ENCODE data around the gene SLC3A2.

The SLC3A2 gene

GRCh38 chr11:62874851-62875250 lies 5.8 kb upstream of the SLC3A2 start:
- Histone ChIP-seq H3K27me3 (ENCODE audit: control insufficient read depth, insufficient read depth, low read length) (no peaks in the 10 kb centered on the region), H3K4me3 (ENCODE audit: low read depth, low read length) (no peak overlapping the region), H3K36me3 (ENCODE audit: control insufficient read depth, insufficient read depth, low read length) (peaks cover 40% of the 10 kb centered on the region), H3K4me1 (ENCODE audit: control insufficient read depth, insufficient read depth, low read length) (peaks cover 7% of the 10 kb centered on the region), H3K9me3 (ENCODE audit: control insufficient read depth, insufficient read depth, low read length) (no peaks in the 10 kb centered on the region), H3K9ac (ENCODE audit: low read depth, low read length) (no peak overlapping the region)

GRCh38 chr11:62875698-62876478 lies 4.8 kb upstream of the SLC3A2 start:
- Histone ChIP-seq H3K36me3 (ENCODE audit: control insufficient read depth, insufficient read depth, low read length) (peaks cover 42% of the 10 kb centered on the region), H3K9ac (ENCODE audit: low read depth, low read length) (no peak overlapping the region), H3K27me3 (ENCODE audit: control insufficient read depth, insufficient read depth, low read length) (no peaks in the 10 kb centered on the region), H3K9me3 (ENCODE audit: control insufficient read depth, insufficient read depth, low read length) (no peaks in the 10 kb centered on the region), H3K4me1 (ENCODE audit: control insufficient read depth, insufficient read depth, low read length) (peaks cover 8% of the 10 kb centered on the region), H3K4me3 (ENCODE audit: low read depth, low read length) (no peak overlapping the region)

- Histone ChIP-seq H3K9ac (ENCODE audit: low read depth, low read length) (no peak overlapping the region), H3K4me1 (ENCODE audit: control insufficient read depth, insufficient read depth, low read length) (peaks cover 8% of the 10 kb centered on the region), H3K9me3 (ENCODE audit: control insufficient read depth, insufficient read depth, low read length) (no peaks in the 10 kb centered on the region), H3K4me3 (ENCODE audit: low read depth, low read length) (no peak overlapping the region), H3K27me3 (ENCODE audit: control insufficient read depth, insufficient read depth, low read length) (no peaks in the 10 kb centered on the region), H3K36me3 (ENCODE audit: control insufficient read depth, insufficient read depth, low read length) (peaks cover 45% of the 10 kb centered on the region)
Measured at GRCh38 chr11:62876712-62877111, 4.0 kb upstream of the SLC3A2 start.

GRCh38 chr11:62879235-62879978 lies 1.3 kb upstream of the SLC3A2 start:
- peak overlapping the region; percentile 98 for H3K4me3 ChIP-seq (ENCODE audit: low read depth, low read length)
- peaks cover 19% of the 10 kb centered on the region for H3K4me1 ChIP-seq (ENCODE audit: control insufficient read depth, insufficient read depth, low read length)
- no peaks in the 10 kb centered on the region for H3K9me3 ChIP-seq (ENCODE audit: control insufficient read depth, insufficient read depth, low read length)
- H3K9ac ChIP-seq (ENCODE audit: low read depth, low read length) = peak overlapping the region; percentile 8
- no peaks in the 10 kb centered on the region for H3K27me3 ChIP-seq (ENCODE audit: control insufficient read depth, insufficient read depth, low read length)
- peaks cover 57% of the 10 kb centered on the region for H3K36me3 ChIP-seq (ENCODE audit: control insufficient read depth, insufficient read depth, low read length)

GRCh38 chr11:62880231-62880802 lies 379 bp upstream of the SLC3A2 start:
- Histone ChIP-seq H3K9me3 (ENCODE audit: control insufficient read depth, insufficient read depth, low read length) (no peaks in the 10 kb centered on the region), H3K4me3 (ENCODE audit: low read depth, low read length) (peak overlapping the region; percentile 98), H3K36me3 (ENCODE audit: control insufficient read depth, insufficient read depth, low read length) (peaks cover 62% of the 10 kb centered on the region), H3K4me1 (ENCODE audit: control insufficient read depth, insufficient read depth, low read length) (peaks cover 19% of the 10 kb centered on the region), H3K27me3 (ENCODE audit: control insufficient read depth, insufficient read depth, low read length) (no peaks in the 10 kb centered on the region), H3K9ac (ENCODE audit: low read depth, low read length) (no peak overlapping the region)

GRCh38 chr11:62881579-62882430 lies 1.1 kb downstream of the SLC3A2 start:
- Histone ChIP-seq H3K36me3 (ENCODE audit: control insufficient read depth, insufficient read depth, low read length) (peaks cover 67% of the 10 kb centered on the region), H3K4me1 (ENCODE audit: control insufficient read depth, insufficient read depth, low read length) (peaks cover 19% of the 10 kb centered on the region), H3K4me3 (ENCODE audit: low read depth, low read length) (peak overlapping the region; percentile 98), H3K9ac (ENCODE audit: low read depth, low read length) (peak overlapping the region; percentile 98), H3K27me3 (ENCODE audit: control insufficient read depth, insufficient read depth, low read length) (no peaks in the 10 kb centered on the region), H3K9me3 (ENCODE audit: control insufficient read depth, insufficient read depth, low read length) (no peaks in the 10 kb centered on the region)

GRCh38 chr11:62882431-62882749 lies 1.7 kb downstream of the SLC3A2 start:
- peaks cover 70% of the 10 kb centered on the region for H3K36me3 ChIP-seq (ENCODE audit: control insufficient read depth, insufficient read depth, low read length)

GRCh38 chr11:62882788-62883501 lies 2.2 kb downstream of the SLC3A2 start:
- H3K27me3 ChIP-seq (ENCODE audit: control insufficient read depth, insufficient read depth, low read length) = no peaks in the 10 kb centered on the region
- H3K36me3 ChIP-seq (ENCODE audit: control insufficient read depth, insufficient read depth, low read length) = peaks cover 75% of the 10 kb centered on the region
- H3K4me1 ChIP-seq (ENCODE audit: control insufficient read depth, insufficient read depth, low read length) = peaks cover 19% of the 10 kb centered on the region
- H3K9me3 ChIP-seq (ENCODE audit: control insufficient read depth, insufficient read depth, low read length) = no peaks in the 10 kb centered on the region
- peak overlapping the region; percentile 98 for H3K9ac ChIP-seq (ENCODE audit: low read depth, low read length)
- peak overlapping the region; percentile 98 for H3K4me3 ChIP-seq (ENCODE audit: low read depth, low read length)

More at GRCh38 chr11:62882431-62882749, 1.7 kb downstream of the SLC3A2 start:
- H3K9me3 ChIP-seq (ENCODE audit: control insufficient read depth, insufficient read depth, low read length) = no peaks in the 10 kb centered on the region
- peaks cover 19% of the 10 kb centered on the region for H3K4me1 ChIP-seq (ENCODE audit: control insufficient read depth, insufficient read depth, low read length)
- H3K27me3 ChIP-seq (ENCODE audit: control insufficient read depth, insufficient read depth, low read length) = no peaks in the 10 kb centered on the region
- H3K4me3 ChIP-seq (ENCODE audit: low read depth, low read length) = peak overlapping the region; percentile 98
- H3K9ac ChIP-seq (ENCODE audit: low read depth, low read length) = peak overlapping the region; percentile 98

- no peaks in the 10 kb centered on the region for H3K27me3 ChIP-seq (ENCODE audit: control insufficient read depth, insufficient read depth, low read length)
- peaks cover 19% of the 10 kb centered on the region for H3K4me1 ChIP-seq (ENCODE audit: control insufficient read depth, insufficient read depth, low read length)
- no peak overlapping the region for H3K9ac ChIP-seq (ENCODE audit: low read depth, low read length)
- no peaks in the 10 kb centered on the region for H3K9me3 ChIP-seq (ENCODE audit: control insufficient read depth, insufficient read depth, low read length)
- peaks cover 78% of the 10 kb centered on the region for H3K36me3 ChIP-seq (ENCODE audit: control insufficient read depth, insufficient read depth, low read length)
- peak overlapping the region; percentile 28 for H3K4me3 ChIP-seq (ENCODE audit: low read depth, low read length)
Measured at GRCh38 chr11:62883673-62884072, 3.0 kb downstream of the SLC3A2 start.

GRCh38 chr11:62885137-62885750 lies 4.5 kb downstream of the SLC3A2 start:
- no peak overlapping the region for H3K9ac ChIP-seq (ENCODE audit: low read depth, low read length)
- no peaks in the 10 kb centered on the region for H3K9me3 ChIP-seq (ENCODE audit: control insufficient read depth, insufficient read depth, low read length)
- H3K4me1 ChIP-seq (ENCODE audit: control insufficient read depth, insufficient read depth, low read length) = peaks cover 11% of the 10 kb centered on the region
- no peaks in the 10 kb centered on the region for H3K27me3 ChIP-seq (ENCODE audit: control insufficient read depth, insufficient read depth, low read length)
- H3K36me3 ChIP-seq (ENCODE audit: control insufficient read depth, insufficient read depth, low read length) = peaks cover 79% of the 10 kb centered on the region
- H3K4me3 ChIP-seq (ENCODE audit: low read depth, low read length) = no peak overlapping the region
